Activated effector memory CD4-positive, alpha-beta T cell treated with Interleukin-2 at 50 U/mL for 16 hours (primary cell): ENCODE measurements around the gene ACSF3.
"Not testable (repeated sequence)": the region's sequence is repeated elsewhere in the genome, so short reads cannot be mapped to it uniquely, and the experiment has no call there.

Experiments used
- DNase-seq: peaks from one replicate; pipeline ENCODE4 v3.0.0-alpha.2; 2020

The ACSF3 gene

GRCh38 chr16:89177501-89177900 is 83.8 kb downstream of the ACSF3 start:
- no peak for DNase-seq

DNA sequence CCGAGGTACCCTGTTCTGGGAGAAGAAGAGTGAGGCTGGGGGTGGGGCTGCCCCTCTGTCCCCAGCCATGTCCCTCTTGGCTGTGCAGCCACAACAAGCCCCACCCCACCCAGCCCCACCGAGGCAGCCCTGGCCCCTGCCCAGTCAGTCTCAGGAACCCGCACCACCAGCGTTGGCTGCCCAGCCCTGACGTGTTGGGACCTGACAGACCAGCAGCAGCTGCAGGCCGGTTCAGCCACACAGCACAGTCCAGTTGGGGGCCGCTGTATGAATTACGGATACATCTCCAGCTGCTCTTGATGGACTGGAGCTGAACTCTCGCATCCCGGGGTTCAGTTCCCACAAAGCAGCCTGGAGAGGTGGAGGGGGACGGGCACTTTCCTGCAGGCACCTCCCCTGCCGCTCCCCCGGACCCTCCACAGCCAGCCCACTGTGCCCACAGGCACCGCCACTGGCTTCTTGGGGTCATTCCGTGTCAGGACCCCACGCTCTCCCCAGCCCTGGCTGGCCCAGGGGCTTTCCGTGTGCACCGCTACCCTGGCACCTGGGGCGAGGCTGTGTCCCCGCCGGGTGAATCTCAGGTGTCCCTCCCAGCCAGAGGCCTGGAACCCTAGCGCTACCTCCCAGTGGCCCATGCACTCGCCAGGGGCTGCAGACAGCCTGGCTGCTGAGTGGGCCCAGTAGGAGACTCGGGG is 84.9 kb downstream of the ACSF3 start:
- DNase-seq = no peak

- no peak for DNase-seq
Measured at GRCh38 chr16:89179148-89179484, 85.5 kb downstream of the ACSF3 start.

DNA sequence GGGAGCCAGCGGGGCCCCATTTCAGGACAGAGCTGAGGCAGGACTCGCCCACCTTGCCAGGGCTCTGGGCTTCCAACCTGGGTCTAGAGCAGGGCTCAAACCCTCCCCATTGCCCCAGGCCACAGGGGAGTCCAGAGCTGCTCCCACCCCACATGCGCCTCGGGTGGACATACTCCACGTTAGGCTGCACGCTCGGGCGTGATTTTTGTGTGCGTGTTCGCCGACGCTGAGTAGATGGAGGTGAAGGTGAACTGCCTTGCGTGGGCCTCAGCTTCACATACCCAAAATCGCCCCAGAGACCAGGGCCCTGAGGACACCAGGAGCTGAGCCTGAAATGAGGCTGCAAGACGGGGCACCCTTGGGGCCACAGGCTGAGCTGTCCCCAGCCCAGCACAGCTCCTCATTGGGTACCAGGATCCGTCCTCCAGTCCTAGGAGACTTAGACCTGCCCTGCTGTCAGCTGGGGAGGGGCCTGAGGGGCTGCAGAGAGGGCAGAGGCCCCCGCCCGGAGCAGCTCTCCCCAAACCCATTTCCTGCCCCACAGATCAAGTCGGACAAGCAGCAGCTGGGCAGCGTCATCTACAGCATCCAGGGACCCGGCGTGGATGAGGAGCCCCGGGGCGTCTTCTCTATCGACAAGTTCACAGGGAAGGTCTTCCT is 86.1 kb downstream of the ACSF3 start:
- DNase-seq = no peak

- DNase-seq = no peak
Measured at GRCh38 chr16:89183463-89183862, 89.8 kb downstream of the ACSF3 start.

- no peak for DNase-seq
Measured at GRCh38 chr16:89183975-89184676, 90.5 kb downstream of the ACSF3 start.

DNA sequence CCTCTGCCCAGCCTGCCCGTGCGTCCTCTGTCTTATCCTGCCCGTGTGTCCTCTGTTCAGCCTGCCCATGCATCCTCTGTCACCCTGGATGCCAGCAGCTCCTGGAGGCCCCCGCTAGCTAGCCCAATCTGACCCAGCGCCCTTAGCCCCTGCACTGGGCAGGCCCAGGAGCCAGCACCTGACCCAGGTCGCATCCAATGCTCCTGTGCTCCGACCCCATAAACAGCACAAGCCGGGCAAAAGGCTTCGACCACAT is 91.0 kb downstream of the ACSF3 start:
- no peak for DNase-seq

DNA sequence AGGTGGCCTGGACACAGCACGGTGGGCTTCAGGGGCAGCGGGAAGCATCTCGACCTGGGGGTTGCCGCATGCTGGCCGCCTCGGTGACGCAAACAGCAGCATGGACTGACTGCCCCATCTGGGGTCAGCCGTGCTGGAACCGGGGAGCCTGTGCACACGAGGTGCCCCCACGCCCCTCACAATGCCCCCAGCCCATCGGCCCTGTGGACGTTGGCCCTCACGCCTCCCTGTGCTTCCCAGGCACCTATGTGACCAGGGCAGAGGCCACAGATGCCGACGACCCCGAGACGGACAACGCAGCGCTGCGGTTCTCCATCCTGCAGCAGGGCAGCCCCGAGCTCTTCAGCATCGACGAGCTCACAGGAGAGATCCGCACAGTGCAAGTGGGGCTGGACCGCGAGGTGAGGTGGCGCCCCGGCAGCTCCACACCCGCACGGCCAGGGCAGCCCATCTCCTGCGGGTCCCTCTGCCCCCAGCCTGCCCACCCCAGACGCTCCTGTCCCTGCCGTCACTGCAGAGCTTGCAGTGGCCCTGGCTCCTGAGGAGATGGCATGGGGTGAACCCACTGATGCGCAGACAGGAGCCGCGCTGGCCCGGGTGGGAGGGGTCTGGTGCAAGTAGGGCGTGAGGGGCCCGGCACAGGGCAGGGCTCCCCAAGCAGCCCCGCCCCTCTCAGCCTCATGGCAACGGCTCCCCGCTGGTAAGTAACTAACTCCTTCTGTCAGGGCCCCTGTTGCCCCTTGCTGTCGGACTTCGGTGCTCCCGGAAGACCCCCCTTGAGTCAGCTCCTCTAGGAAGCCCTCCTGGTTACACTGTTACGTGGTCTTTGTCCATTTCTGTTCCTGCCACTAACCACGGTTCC is 91.5 kb downstream of the ACSF3 start:
- no peak for DNase-seq

DNA sequence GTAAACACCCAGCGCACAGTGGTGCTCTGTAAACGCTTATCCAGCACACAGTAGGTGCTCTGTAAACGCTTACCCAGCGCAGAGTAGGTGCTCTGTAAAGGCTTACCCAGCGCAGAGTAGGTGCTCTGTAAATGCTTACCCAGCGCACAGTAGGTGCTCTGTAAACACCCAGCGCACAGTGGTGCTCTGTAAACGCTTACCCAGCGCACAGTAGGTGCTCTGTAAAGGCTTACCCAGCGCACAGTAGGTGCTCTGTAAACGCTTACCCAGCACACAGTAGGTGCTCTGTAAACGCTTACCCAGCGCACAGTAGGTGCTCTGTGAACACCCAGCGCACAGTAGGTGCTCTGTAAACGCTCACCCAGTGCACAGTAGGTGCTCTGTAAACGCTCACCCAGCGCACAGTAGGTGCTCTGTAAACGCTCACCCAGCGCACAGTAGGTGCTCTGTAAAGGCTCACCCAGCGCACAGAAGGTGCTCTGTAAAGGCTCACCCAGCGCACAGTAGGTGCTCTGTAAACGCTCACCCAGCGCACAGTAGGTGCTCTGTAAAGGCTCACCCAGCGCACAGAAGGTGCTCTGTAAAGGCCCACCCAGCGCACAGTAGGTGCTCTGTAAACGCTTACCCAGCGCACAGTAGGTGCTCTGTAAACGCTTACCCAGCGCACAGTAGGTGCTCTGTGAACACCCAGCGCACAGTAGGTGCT is 92.4 kb downstream of the ACSF3 start:
- DNase-seq = not testable (repeated sequence)

GRCh38 chr16:89186593-89187031 is 93.0 kb downstream of the ACSF3 start:
- not testable (repeated sequence) for DNase-seq

- DNase-seq = no peak
Measured at GRCh38 chr16:89187032-89187769, 93.5 kb downstream of the ACSF3 start.

GRCh38 chr16:89187770-89188392 is 94.2 kb downstream of the ACSF3 start:
- DNase-seq = no peak

DNA sequence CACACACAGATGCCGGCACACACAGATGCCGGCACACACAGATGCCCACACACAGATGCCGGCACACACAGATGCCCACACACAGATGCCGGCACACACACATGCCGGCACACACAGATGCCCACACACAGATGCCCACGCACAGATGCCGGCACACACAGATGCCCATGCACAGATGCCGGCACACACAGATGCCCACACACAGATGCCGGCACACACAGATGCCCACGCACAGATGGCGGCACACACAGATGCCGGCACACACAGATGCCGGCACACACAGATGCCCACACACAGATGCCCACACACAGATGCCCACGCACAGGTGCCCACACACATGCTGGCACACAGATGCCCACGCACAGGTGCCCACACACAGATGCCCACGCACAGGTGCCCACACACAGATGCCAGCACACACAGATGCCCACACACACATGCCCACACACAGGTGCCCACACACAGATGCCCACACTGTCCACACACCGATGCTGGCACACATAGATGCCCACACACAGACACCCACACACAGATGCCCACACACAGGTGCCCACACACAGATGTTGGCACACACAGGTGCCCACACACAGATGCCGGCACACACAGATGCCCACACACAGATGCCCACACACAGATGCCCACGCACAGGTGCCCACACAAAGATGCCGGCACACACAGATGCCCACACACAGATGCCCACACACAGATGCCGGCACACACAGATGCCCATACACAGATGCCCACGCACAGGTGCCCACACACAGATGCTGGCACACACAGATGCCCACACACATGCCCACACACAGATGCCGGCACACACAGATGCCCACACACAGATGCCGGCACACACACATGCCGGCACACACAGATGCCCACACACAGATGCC is 95.1 kb downstream of the ACSF3 start:
- not testable (repeated sequence) for DNase-seq

- DNase-seq = no peak
Measured at GRCh38 chr16:89189358-89190025, 95.8 kb downstream of the ACSF3 start.

DNA sequence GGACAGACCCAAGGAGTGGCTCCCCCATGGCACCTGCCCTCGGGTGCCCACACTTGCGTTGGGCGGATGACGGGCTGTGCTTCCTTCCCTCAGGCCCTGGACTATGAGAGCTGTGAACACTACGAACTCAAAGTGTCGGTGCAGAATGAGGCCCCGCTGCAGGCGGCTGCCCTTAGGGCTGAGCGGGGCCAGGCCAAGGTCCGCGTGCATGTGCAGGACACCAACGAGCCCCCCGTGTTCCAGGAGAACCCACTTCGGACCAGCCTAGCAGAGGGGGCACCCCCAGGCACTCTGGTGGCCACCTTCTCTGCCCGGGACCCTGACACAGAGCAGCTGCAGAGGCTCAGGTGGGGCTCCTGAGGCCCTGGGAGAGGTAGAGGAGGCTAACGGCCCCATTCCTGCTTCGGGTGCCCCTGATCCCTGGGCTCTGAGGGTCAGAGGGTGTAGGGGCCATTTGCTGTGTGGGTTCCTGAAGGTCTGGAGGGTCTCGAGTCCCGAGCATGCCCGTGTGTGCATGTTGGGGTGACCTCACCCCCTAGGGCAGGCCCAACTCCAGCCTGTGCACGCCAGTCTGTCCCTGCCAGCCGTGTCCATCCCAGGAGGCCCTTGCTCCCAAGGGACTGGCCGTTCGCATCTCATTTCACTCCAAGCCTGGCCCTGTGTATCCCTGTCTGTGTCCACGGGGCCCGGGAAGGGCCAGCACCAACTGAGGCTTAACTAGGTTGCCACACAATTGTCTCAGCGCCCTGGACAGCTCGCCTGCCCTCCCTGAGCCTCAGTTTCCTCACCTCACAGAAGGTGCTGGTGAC is 96.7 kb downstream of the ACSF3 start:
- no peak for DNase-seq

GRCh38 chr16:89191033-89191900 is 97.6 kb downstream of the ACSF3 start:
- no peak for DNase-seq

DNA sequence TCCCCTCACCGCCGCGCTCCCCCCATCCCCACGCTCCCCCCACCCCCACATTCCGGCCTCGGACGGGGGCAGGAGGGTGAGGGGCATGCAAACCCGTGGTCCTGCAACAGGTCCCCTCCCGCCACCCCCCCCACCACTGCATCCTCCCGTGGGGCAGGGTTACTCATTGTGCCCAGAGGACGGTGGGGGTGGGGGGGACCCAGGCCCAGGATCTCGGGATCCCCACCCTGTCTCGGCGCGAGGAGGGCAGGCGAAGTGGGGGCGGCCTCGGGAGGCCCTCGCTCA is 98.2 kb downstream of the ACSF3 start:
- no peak for DNase-seq
